Liver (tissue), 9 donors: ENCODE measurements around the gene ITIH6. TPM values are rescaled to one million over a fixed set of nuclear protein-coding genes. Genes with fewer than 3 reads are reported as not detected.

ENCODE experiments used
- DNase-seq: peaks from one replicate; pipeline ENCODE4 v3.0.0-alpha.2; 2017; ENCODE audit warnings: low spot score
- H3K27ac ChIP-seq, 2 donors: one replicate each; pipeline ENCODE4 v1.7.0; 2013; ENCODE audit warnings: inconsistent platforms in 2 of 2, low read length in 2 of 2, control low read depth in 1 of 2, low read depth in 1 of 2, mild to moderate bottlenecking in 1 of 2
- H3K27me3 ChIP-seq, 4 donors: one replicate each; pipeline versions ENCODE4 v1.6.1 to v1.7.0; 2013; ENCODE audit warnings: low read length in 3 of 4, inconsistent platforms in 1 of 4, mild to moderate bottlenecking in 1 of 4, moderate library complexity in 1 of 4; ENCODE audit not compliant: control insufficient read depth in 4 of 4, insufficient read depth in 4 of 4
- H3K36me3 ChIP-seq, 4 donors: one replicate each; pipeline versions ENCODE4 v1.6.1 to v1.7.0; 2013; ENCODE audit warnings: low read length in 3 of 4, mild to moderate bottlenecking in 3 of 4, low read depth in 1 of 4, moderate library complexity in 1 of 4; ENCODE audit not compliant: control insufficient read depth in 4 of 4, insufficient read depth in 3 of 4
- H3K4me1 ChIP-seq, 4 donors: one replicate each; pipeline versions ENCODE4 v1.6.1 to v1.7.0; 2013; ENCODE audit warnings: low read length in 3 of 4, mild to moderate bottlenecking in 3 of 4, moderate library complexity in 1 of 4; ENCODE audit not compliant: control insufficient read depth in 4 of 4, insufficient read depth in 4 of 4
- H3K4me3 ChIP-seq, 3 donors: one replicate each; pipeline versions ENCODE4 v1.6.1 to v1.7.0; 2013; ENCODE audit warnings: low read length in 3 of 3, control low read depth in 1 of 3, low read depth in 1 of 3, mild to moderate bottlenecking in 1 of 3
- H3K9ac ChIP-seq, 2 donors: one replicate each; pipeline ENCODE4 v1.7.0; 2013; ENCODE audit warnings: low read length in 2 of 2, mild to moderate bottlenecking in 2 of 2, moderate library complexity in 2 of 2, control low read depth in 1 of 2, low read depth in 1 of 2
- H3K9me3 ChIP-seq, 4 donors: one replicate each; pipeline versions ENCODE4 v1.6.1 to v1.7.0; 2013; ENCODE audit warnings: low read length in 3 of 4; ENCODE audit not compliant: control insufficient read depth in 4 of 4
- ATF3 ChIP-seq: IDR thresholded peaks from 2 replicates; pipeline ENCODE4 v1.6.1; 2016; ENCODE audit warnings: antibody characterized with exemption
- CTCF ChIP-seq: fragments of 150-350 bp; IDR thresholded peaks from 2 replicates; pipeline ENCODE4 v1.5.1; 2017; ENCODE audit warnings: improper control_type of control experiment, low read depth, low read length; ENCODE audit not compliant: missing input control
- EGR1 ChIP-seq, 2 donors: IDR thresholded peaks; 2 replicates each; pipeline ENCODE4 v1.6.1; 2016 to 2018; ENCODE audit warnings: antibody characterized with exemption in 2 of 2, low read depth in 2 of 2
- FOXA1 ChIP-seq: IDR thresholded peaks from 2 replicates; pipeline ENCODE4 v1.6.1; 2016; ENCODE audit warnings: antibody characterized with exemption
- FOXA2 ChIP-seq: IDR thresholded peaks from 2 replicates; pipeline ENCODE4 v1.6.1; 2016; ENCODE audit warnings: antibody characterized with exemption
- GABPA ChIP-seq, 2 donors: IDR thresholded peaks in 1 of 2; conservative IDR thresholded peaks in 1 of 2; 2 replicates each; pipeline ENCODE4 v1.6.1; 2016; ENCODE audit warnings: antibody characterized with exemption in 2 of 2, mild to moderate bottlenecking in 1 of 2, moderate library complexity in 1 of 2
- HNF4A ChIP-seq, 2 donors: conservative IDR thresholded peaks; 2 replicates each; pipeline ENCODE4 v1.6.1; 2016; ENCODE audit warnings: antibody characterized with exemption in 2 of 2, mild to moderate bottlenecking in 2 of 2
- HNF4G ChIP-seq: IDR thresholded peaks from 2 replicates; pipeline ENCODE4 v1.6.1; 2016; ENCODE audit warnings: antibody characterized with exemption
- JUND ChIP-seq, 2 donors: IDR thresholded peaks; 2 replicates each; pipeline ENCODE4 v1.6.1; 2016; ENCODE audit warnings: antibody characterized with exemption in 2 of 2
- MAX ChIP-seq: IDR thresholded peaks from 2 replicates; pipeline ENCODE4 v1.6.1; 2016; ENCODE audit warnings: antibody characterized with exemption
- NR2F2 ChIP-seq: IDR thresholded peaks from 2 replicates; pipeline ENCODE4 v1.6.1; 2016; ENCODE audit warnings: antibody characterized with exemption
- RAD21 ChIP-seq, 2 donors: IDR thresholded peaks; 2 replicates each; pipeline ENCODE4 v1.6.1; 2016; ENCODE audit warnings: antibody characterized with exemption in 2 of 2, mild to moderate bottlenecking in 2 of 2
- REST ChIP-seq: IDR thresholded peaks from 2 replicates; pipeline ENCODE4 v1.6.1; 2016; ENCODE audit warnings: antibody characterized with exemption, mild to moderate bottlenecking
- RXRA ChIP-seq, 2 donors: IDR thresholded peaks; 2 replicates each; pipeline ENCODE4 v1.6.1; 2017 to 2018; ENCODE audit warnings: antibody characterized with exemption in 2 of 2, mild to moderate bottlenecking in 1 of 2
- SP1 ChIP-seq: IDR thresholded peaks from 2 replicates; pipeline ENCODE4 v1.6.1; 2018; ENCODE audit warnings: antibody characterized with exemption, mild to moderate bottlenecking
- TAF1 ChIP-seq: conservative IDR thresholded peaks from 2 replicates; pipeline ENCODE4 v1.6.1; 2016; ENCODE audit warnings: antibody characterized with exemption, mild to moderate bottlenecking
- YY1 ChIP-seq: IDR thresholded peaks from 2 replicates; pipeline ENCODE4 v1.6.1; 2016; ENCODE audit warnings: antibody characterized with exemption, mild to moderate bottlenecking
- ZBTB33 ChIP-seq: IDR thresholded peaks from 2 replicates; pipeline ENCODE4 v1.6.1; 2016; ENCODE audit warnings: antibody characterized with exemption
- WGBS: extraction: QIAGEN DNeasy Blood & Tissue Kit; methylation state at CpG from one replicate; pipeline ENCODE4 v1.1.7; 2013; 5-methylcytosine and 5-hydroxymethylcytosine counted together
- polyA plus RNA-seq, 2 donors: library from polyadenylated mRNA; stranded (reverse) in 1 of 2; unstranded in 1 of 2; fragments of 200-250 nt in 1 of 2; fragments of >200 nt in 1 of 2; fragmentation: Nextera tagmentation in 1 of 2; extraction: Ambion mirVana in 1 of 2; gene quantifications; one replicate each; pipeline versions ENCODE4 v1.2.1 to v1.2.3, GENCODE V29; 2013 to 2015
- total RNA-seq, 2 donors: library from RNA; depleted of rRNA; stranded (reverse); fragments of >200 nt; gene quantifications; one replicate each; pipeline ENCODE4 v1.2.3, GENCODE V29; 2014
- donor health status: healthy.
- donor health status: healthy.
- donor health status: healthy.
- donor health status: healthy.
- donor health status: healthy.

Gene ITIH6
- total and polyA plus RNA-seq, 4 donors = not detected

GRCh38 chrX:54817220-54817820 is 19.3 kb upstream of the ITIH6 start:
- Histone ChIP-seq H3K36me3 (peaks cover 6 to 31% (median 22%) of the 10 kb centered on the region in 4 donors), H3K4me1 (no peaks in the 10 kb centered on the region), H3K27ac (no peak overlapping the region), H3K4me3 (no peak overlapping the region), H3K9me3 (no peaks in the 10 kb centered on the region), H3K27me3 (peaks cover 0 to 3% (median 0%) of the 10 kb centered on the region in 4 donors), H3K9ac (no peak overlapping the region)
- DNase-seq = no peak
- WGBS = 91% methylated on average over 7 of the region's 7 CpGs
- TF ChIP-seq JUND (IDR thresholded peaks at IDR 0.05) = no peak
- no peak for TF ChIP-seq GABPA (IDR thresholded peaks at IDR 0.05 in 1 of 2, conservative IDR thresholded peaks at IDR 0.05 in 1 of 2)
- no peak for TF ChIP-seq NR2F2
- TF ChIP-seq EGR1 (IDR thresholded peaks at IDR 0.05; ENCODE audit: low read depth in 2 of 2) = no peak
- TF ChIP-seq FOXA2 = no peak
- TF ChIP-seq ATF3 = no peak
- no peak for TF ChIP-seq HNF4A (conservative IDR thresholded peaks at IDR 0.05)
- TF ChIP-seq MAX = no peak
- no peak for TF ChIP-seq RAD21 (IDR thresholded peaks at IDR 0.05)
- no peak for TF ChIP-seq TAF1
- no peak for TF ChIP-seq CTCF
- no peak for TF ChIP-seq YY1
- TF ChIP-seq RXRA (IDR thresholded peaks at IDR 0.05) = no peak
- TF ChIP-seq ZBTB33 = no peak
- no peak for TF ChIP-seq FOXA1
- TF ChIP-seq HNF4G = no peak
- no peak for TF ChIP-seq REST
- no peak for TF ChIP-seq SP1
